ENCODE results near the gene CACNB2.

The CACNB2 gene

DNA sequence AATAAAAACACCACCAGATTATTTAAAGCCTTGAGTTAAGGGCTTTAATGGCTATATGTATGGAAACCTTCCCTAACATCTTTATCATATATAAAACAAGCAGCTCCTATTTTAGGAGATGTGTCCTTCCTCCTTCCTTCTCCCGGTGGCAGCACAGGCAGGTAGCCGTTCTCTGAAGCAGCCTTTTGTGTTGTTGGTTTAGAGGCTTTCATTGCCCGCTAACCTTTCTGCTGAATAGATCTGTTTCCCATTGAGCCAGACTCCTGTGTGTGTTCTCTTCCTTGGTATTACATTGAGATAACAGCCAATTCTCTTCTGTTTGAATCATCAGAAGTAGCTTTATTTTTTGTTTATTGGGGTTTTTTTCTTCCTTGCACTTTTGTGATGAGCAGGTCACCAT is 131.3 kb downstream of the CACNB2 start:
- DNase-seq (ENCODE audit: low read depth) = no peak
- no peak for TF ChIP-seq POLR2A (IDR thresholded peaks at IDR 0.05; ENCODE audit: extremely low read depth, insufficient read length)
- no peak for TF ChIP-seq MYC (IDR thresholded peaks at IDR 0.05; ENCODE audit: low read depth, low read length)
- TF ChIP-seq, protein P1, sequence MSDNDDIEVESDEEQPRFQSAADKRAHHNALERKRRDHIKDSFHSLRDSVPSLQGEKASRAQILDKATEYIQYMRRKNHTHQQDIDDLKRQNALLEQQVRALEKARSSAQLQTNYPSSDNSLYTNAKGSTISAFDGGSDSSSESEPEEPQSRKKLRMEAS (IDR thresholded peaks at IDR 0.05; ENCODE audit: low read depth, low read length) = no peak
- TF ChIP-seq CTCF (IDR thresholded peaks at IDR 0.05; ENCODE audit: low read depth, low read length) = no peak
- H3K4me3 ChIP-seq (ENCODE audit: low read depth, low read length) = no peak overlapping the region

DNA sequence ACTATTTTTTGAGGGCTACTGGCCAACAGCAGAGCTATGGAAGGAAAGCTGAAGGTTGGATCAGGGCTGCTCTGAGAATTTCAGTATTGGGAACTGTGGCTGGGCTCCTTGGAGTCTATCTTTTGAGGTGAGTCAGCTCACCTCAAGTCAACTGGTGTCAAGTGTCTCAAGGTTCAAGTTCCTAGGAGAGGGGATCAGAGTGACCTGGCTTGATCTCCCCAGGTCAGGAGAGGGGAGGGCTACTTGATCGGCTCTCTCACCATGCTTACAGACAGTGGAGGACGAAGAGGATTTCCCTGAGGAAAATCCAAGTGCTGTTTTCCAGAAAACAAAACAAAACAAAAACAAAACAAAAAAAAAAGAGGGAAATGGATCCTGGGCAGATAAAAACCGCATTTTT is 132.8 kb downstream of the CACNB2 start:
- TF ChIP-seq MYC (IDR thresholded peaks at IDR 0.05; ENCODE audit: low read depth, low read length) (no peak), POLR2A (IDR thresholded peaks at IDR 0.05; ENCODE audit: extremely low read depth, insufficient read length) (no peak)
- TF ChIP-seq, protein P1 (IDR thresholded peaks at IDR 0.05; ENCODE audit: low read depth, low read length) = no peak
- H3K4me3 ChIP-seq (ENCODE audit: low read depth, low read length) = no peak overlapping the region
- DNase-seq (ENCODE audit: low read depth) = no peak

GRCh38 chr10:18278181-18278580 is 138.0 kb downstream of the CACNB2 start:
- no peak overlapping the region for H3K4me3 ChIP-seq (ENCODE audit: low read depth, low read length)
- no peak for TF ChIP-seq CTCF (IDR thresholded peaks at IDR 0.05; ENCODE audit: low read depth, low read length)
- no peak for TF ChIP-seq POLR2A (IDR thresholded peaks at IDR 0.05; ENCODE audit: extremely low read depth, insufficient read length)
- TF ChIP-seq MYC (IDR thresholded peaks at IDR 0.05; ENCODE audit: low read depth, low read length) = no peak
- TF ChIP-seq, protein P1 (IDR thresholded peaks at IDR 0.05; ENCODE audit: low read depth, low read length) = no peak
- DNase-seq (ENCODE audit: low read depth) = no peak

DNA sequence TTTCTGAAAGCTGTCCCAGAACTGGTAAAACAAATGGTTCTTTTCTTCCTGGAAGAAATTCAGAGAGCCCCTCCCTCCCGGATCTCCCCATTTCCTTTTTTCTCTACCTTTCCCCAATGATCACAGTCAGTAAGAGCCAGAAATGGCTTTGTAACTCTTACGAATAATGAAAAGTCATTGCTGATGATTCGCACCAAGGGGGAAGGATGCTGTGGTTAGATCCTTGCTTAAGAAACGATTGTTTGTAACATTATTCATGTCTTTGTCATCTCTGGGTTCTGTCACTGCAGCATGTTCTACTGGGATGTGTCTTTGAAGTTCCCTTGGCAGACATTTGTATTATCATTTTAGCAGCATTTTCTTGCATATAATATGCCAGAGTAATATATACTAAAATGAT is 138.9 kb downstream of the CACNB2 start:
- TF ChIP-seq POLR2A (IDR thresholded peaks at IDR 0.05; ENCODE audit: extremely low read depth, insufficient read length) (no peak), MYC (IDR thresholded peaks at IDR 0.05; ENCODE audit: low read depth, low read length) (no peak), CTCF (IDR thresholded peaks at IDR 0.05; ENCODE audit: low read depth, low read length) (no peak)
- TF ChIP-seq, protein P1 (IDR thresholded peaks at IDR 0.05; ENCODE audit: low read depth, low read length) = no peak
- peak; percentile 1 for DNase-seq (ENCODE audit: low read depth)
- H3K4me3 ChIP-seq (ENCODE audit: low read depth, low read length) = no peak overlapping the region

DNA sequence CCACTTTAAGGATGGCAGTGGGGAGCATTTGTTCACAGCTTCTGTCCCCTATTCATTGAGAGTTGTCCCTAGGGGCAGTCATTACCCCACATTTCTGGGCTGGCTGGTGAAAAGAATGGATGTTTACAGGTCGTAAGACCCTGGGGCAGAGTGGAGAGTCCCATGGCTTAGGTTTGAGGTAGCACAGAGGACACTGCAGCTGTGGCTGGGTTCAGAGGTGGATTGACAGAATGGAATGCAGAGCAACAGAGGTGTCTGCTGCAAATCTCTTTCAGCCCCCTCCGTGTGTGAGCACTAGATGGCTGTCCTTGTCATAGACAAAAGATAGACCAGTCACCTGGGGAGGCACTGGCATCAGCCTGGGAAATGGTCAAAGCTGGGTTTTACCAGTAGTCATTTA is 141.9 kb downstream of the CACNB2 start:
- H3K4me3 ChIP-seq (ENCODE audit: low read depth, low read length) = no peak overlapping the region
- no peak for DNase-seq (ENCODE audit: low read depth)
- TF ChIP-seq, protein P1 (IDR thresholded peaks at IDR 0.05; ENCODE audit: low read depth, low read length) = no peak
- TF ChIP-seq MYC (IDR thresholded peaks at IDR 0.05; ENCODE audit: low read depth, low read length) = no peak
- TF ChIP-seq CTCF (IDR thresholded peaks at IDR 0.05; ENCODE audit: low read depth, low read length) = no peak
- TF ChIP-seq POLR2A (IDR thresholded peaks at IDR 0.05; ENCODE audit: extremely low read depth, insufficient read length) = no peak

DNA sequence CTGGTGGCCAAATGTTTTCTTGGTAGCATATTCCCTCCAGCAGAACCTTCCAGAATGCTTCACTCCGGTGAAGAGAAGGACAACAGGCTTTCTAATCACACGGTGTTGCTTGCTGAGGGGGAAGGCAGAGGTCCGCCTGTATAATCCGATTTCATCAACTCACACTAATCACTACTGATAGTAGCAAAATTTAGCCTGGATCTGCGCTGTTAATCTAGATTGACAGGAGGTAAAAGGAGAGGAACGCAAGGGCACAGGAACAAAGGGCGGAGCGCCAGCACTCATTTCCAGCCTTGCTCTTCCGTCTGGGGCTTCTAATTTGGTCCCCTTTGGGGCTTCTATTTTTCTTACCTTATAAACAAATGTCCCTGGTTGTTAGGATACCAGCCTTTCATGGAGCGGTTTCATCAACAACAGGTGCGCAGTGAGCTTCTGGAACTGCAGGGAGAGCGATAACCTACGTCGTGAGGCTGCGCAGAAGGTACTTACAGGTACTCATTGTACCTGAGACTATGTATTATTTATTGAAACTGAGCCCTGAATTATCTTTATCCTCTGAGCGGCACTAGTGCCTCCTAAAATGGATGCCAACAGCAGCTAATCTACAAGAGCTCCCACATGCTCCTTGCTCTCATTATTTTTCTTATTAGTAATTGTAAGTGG is 150.6 kb downstream of the CACNB2 start:
- no peak for DNase-seq (ENCODE audit: low read depth)
- TF ChIP-seq CTCF (IDR thresholded peaks at IDR 0.05; ENCODE audit: low read depth, low read length) (no peak), POLR2A (IDR thresholded peaks at IDR 0.05; ENCODE audit: extremely low read depth, insufficient read length) (no peak), MYC (IDR thresholded peaks at IDR 0.05; ENCODE audit: low read depth, low read length) (no peak)
- TF ChIP-seq, protein P1 (IDR thresholded peaks at IDR 0.05; ENCODE audit: low read depth, low read length) = no peak

More for the DNA sequence above, 150.6 kb downstream of the CACNB2 start:
- H3K4me3 ChIP-seq (ENCODE audit: low read depth, low read length) = no peak overlapping the region

Measured in NB4 (cell line).